Measurements from ENCODE around the gene MYO3A.
"Not testable (repeated sequence)": the region's sequence is repeated elsewhere in the genome, so short reads cannot be mapped to it uniquely, and the experiment has no call there.

Gene MYO3A

DNA sequence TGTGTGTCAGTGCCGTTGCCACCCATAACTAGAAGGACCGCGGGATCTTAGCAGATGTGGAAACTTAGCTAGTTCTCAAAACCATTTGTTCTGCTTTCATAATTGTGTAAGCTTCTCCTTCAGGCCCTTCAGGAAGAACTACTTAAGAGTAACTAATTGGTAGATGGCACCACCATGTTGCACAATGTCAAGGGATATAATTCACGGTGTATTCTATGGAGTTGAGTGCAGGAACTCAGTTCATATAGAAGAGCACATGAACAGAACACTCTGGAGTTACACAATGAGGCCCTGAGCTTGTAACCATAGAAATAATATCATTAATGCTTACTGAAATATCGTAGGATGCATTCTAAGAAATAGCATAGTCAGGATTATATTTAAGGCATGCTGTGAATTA lies 156.0 kb downstream of the MYO3A start:
- no peak for DNase-seq

- no peak for DNase-seq
These were observed 156.7 kb downstream of the MYO3A start for GRCh38 chr10:26090762-26091161.

GRCh38 chr10:26093229-26093628 lies 159.2 kb downstream of the MYO3A start:
- DNase-seq = no peak

DNA sequence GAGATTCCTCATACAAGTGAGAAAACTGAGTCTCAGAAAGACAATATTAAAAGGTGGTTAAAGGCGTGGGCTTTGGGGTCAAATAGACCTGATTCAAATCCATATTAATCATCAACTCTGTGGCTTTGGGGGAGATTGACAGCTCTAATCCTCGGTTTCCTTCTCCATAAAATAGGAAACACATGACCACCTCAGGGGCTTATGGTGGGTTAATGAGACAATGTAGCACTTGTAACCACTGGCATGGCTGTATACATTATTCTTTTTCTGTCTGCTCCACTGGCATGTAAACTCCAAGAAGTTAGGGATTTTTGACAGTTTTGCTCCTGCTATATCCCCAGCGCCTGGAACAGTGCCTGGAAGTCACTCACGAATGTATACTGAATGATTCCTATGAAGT lies 161.8 kb downstream of the MYO3A start:
- DNase-seq = no peak

DNA sequence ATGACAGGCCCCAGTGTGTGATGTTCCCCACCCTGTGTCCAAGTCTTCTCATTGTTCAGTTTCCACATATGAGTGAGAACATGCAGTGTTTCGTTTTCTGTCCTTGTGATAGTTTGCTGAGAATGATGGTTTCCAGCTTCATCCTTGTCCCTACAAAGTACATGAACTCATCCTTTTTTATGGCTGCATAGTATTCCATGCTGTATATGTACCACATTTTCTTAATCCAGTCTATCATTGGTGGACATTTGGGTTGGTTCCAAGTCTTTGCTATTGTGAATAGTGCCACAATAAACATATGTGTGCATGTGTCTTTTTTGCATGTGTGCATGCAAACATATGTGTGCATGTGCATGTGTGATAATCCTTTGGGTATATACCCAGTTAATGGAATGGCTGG lies 163.5 kb downstream of the MYO3A start:
- DNase-seq = not testable (repeated sequence)

DNA sequence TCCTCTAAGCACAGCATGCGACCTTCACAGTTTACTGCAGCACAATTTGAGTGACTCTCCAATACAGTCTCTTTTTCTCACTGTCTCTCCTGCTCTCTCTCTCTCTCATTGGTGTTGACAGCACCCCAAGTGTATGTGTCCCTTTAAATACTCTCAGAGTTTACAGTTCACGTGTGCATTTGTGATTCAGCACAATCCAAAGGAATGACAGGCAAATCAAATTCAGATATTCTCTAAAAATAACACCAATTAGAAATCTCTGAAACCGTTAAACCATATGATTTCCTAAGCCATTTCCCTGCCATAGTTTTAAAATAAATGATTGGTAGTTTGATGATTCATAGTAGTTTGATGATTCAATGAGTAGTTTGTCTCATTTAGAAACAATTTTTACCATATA lies 178.5 kb downstream of the MYO3A start:
- DNase-seq = no peak

DNA sequence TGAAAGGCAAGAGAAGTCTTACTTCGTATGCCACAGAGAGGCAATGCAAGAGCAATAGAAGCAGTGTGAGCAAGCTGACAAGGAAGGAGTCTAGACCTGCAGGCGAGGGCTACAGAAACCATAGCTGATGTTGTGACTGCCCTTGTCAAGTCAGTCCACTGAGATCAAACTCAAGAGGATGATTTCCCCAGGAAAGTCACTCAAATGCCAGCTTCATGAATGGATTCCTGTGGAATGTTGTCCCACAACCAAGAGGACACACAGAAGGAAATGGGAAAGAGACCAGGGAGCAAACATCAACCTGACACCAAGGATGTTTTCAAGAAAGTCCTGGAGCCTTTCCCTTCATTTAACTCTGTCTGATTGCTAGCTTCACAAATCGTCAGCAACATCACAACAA lies 204.6 kb downstream of the MYO3A start:
- DNase-seq = no peak

DNA sequence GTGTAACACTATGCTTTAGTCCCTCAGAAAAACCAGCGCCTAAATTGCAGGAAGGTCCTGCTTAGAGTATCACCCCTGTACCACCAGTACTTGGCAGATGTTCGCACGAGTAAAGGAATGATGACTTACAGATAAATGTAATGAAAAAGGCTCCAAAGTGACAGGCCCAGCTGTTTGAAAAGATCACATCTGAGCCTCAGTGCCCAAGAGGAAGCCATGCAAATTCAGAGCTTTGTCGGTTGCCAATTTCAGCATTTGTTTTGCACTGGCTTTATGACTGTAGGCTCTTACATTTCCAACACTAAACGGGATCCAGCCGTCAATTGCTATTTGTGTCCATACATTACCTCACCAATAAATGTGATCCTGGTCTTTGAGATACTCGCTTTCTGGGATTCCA lies 222.0 kb downstream of the MYO3A start:
- no peak for DNase-seq

- DNase-seq = no peak
These were observed 223.7 kb downstream of the MYO3A start for GRCh38 chr10:26157734-26158133.

DNA sequence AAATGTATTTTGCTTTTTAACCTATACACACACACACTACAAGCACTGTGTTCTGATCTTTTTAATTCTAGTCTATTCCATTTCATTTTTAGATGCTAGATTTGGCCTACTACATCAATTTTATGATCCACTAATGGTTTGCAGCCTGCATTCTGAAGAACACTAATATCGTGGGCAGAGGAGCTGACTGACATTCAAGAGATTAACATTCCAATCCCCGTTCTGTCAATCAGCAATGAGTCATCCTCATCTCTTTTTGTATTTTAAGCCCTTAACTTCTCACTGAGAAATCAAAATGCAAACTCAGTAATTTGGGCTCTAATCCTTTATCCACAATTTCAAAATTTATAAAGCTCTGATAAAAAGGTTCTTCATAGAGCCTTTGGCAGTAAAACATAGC lies 235.4 kb downstream of the MYO3A start:
- no peak for DNase-seq

DNA sequence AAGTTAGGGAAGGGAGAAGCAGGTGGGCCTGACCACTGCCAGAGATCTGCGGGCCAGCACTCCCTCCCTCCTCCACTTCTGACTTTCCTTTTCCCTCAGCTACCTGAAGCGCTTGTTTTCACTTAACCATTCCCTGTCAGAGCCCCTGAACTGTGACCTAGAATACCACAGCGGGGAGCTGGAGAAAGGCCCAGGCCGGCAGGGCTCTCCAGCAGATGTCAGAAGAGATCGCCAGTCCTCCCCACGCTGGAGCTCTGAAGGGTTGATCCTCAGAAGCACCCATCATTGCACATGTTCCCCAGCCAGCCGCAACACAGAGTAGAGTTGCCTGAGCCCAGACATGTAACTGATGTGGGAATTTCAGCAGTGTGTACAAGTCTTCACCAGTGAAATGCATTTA lies 238.1 kb downstream of the MYO3A start:
- no peak for DNase-seq

DNA sequence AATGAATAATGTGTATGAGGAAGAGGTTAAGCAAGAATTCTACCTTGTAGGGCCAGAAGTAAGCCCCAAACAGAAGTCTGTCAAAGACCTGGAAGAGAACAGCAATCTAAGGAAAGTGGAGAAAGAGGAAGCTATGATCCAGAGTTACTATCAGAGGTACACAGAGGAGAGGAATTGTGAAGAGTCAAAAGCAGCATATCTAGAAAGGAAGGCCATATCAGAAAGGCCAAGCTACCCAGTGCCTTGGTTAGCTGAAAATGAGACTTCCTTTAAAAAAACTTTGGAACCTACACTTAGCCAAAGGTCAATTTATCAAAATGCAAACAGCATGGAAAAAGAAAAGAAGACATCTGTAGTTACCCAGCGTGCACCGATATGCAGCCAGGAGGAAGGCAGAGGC lies 239.8 kb downstream of the MYO3A start:
- no peak for DNase-seq

DNA sequence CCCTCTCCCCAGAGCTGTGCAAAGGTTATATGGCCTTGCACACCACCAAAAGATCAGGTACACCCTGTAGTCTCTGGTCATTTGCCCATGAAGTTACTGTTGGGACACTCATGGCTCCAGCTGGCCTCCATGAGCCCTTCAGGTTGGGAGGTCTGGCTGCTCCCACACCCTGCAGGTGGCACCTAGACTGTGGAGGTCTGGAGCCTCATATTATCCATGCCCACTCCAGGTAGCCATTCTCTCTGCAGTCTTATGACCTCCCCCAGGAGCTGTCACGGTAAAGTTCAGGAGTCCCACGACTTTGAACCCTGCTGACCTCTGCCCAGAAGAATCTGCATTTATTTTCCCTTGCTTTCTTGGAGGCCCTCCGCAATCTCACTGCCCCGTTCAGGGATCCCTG lies 243.3 kb downstream of the MYO3A start:
- DNase-seq = no peak

- no peak for DNase-seq
These were observed 260.2 kb downstream of the MYO3A start for GRCh38 chr10:26194275-26194674.

GRCh38 chr10:26197248-26197647 lies 263.2 kb downstream of the MYO3A start:
- no peak for DNase-seq

DNA sequence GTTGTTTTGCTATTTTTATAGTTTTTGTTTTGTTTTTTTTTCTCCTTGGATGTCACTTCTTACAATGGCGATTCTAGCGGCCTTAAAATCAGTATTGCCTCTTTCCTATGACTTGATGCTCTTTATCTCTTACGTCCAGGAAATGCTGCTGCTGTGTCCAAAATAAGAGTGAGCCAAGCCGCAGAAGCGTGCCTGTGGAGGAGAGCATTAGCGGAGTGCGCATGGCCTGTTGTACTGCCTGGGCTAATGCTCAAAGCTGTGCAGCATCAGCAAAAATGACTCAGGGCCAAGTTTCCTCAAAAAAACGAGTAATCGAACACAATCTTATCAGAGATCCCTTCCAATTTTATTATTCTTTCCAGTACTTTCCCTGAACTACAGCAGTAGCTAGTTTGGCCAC lies 264.1 kb downstream of the MYO3A start:
- DNase-seq = no peak

GRCh38 chr10:26199841-26200240 lies 265.8 kb downstream of the MYO3A start:
- DNase-seq = peak; percentile 17

- DNase-seq = no peak
These were observed 271.2 kb downstream of the MYO3A start for GRCh38 chr10:26205223-26205622.

DNA sequence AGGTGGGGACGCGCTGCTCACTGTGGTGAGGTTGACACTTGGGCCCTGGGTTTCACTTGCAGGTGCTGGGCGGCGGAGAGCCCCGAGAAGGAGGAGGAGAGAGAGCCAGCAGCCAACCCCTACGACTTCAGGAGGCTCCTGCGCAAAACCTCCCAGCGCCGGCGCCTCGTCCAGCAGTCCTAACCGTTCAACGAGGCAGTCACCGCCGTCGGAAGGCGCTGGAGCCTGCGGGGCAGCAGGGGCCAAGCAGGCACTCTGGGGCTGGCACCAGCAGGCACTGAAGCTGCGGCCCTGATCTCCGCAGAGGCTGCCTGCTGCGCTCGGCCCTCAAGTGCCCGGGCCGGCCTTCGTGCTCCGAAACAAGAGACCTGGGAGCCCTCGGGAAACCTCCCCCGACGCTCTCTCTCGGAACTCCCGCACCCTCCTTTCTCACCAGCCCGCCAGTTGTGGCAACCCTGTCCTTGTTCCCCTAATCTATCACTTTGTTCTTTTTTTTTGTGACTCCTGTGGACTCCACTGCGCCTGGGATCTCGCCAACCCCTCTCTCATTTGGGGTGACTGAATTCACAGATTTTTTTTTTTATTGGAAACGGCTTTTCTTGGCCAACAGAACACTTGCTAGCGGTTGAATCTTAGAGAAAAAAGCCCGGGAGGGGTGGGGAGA lies 277.9 kb downstream of the MYO3A start:
- DNase-seq = no peak

DNA sequence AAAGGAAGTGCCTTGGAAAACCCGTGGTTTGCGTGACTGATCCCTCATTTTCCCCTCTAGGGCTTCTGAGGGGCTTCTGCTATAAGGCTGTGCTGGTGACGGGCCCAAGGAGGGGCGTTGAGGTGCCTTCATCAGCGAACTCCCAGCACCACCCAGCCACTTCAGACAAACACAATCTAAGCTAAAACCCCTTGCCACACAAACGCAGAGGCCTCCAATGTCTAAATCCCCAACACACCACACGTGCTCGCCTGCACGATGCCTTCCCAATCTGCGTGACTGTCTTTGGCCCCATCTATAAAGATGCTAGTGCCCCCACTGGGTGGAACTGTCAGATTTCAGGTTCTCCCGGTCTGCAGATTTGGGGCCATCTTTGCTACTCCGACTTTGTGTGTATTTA lies 278.5 kb downstream of the MYO3A start:
- no peak for DNase-seq

GRCh38 chr10:26213157-26213800 lies 279.2 kb downstream of the MYO3A start:
- no peak for DNase-seq

DNA sequence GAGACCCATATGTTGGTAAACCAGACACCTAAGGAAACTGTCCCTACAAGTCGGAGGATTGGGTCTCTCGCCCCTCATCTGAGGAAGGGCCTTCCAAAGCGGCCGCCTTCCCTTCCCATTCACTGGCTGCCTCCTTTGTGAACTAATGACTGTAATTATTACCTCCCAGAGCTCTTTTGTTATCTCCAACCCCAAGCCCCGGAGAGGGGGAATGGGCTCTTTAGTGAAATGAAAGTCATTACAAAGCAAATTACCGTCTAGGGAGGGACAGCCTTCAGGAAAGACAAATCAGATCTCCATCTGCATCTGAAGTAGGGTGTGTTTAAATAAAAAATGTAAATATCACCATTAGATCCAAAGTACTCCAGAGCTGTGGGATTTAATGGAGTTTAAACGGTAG lies 280.0 kb downstream of the MYO3A start:
- DNase-seq = no peak

- no peak for DNase-seq
These were observed 280.7 kb downstream of the MYO3A start for GRCh38 chr10:26214551-26215395.

DNA sequence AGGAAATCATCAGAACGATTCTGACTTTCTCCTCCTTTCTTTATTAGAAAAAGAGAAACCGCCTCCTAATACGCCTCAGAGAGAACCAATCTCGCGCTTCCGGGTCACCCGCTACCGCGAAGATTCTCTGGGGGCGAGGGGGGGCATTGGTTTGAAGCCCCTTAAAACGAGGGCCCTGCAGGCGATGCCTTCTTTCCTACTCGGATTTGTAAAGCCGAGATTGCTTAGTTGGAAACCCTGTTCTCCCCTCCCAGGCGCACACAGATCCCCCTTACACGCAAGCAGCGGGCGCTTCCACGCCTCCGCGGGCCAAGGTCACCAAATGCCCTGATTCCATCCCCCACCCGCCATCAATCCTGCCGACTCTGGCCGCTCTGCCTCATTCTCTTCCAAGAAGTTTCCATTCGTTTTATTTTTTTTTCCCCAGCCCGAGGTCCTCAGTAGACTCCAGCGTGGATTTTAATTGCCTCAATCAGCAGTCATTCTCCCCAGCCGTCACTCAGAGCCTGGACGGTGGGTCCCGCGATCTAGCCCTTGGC lies 281.4 kb downstream of the MYO3A start:
- no peak for DNase-seq

All from NCI-H2029 treated with DMSO at 0.1 percent for 48 hours (cell line).